ENCODE data around the gene CLK4.

Gene CLK4

DNA sequence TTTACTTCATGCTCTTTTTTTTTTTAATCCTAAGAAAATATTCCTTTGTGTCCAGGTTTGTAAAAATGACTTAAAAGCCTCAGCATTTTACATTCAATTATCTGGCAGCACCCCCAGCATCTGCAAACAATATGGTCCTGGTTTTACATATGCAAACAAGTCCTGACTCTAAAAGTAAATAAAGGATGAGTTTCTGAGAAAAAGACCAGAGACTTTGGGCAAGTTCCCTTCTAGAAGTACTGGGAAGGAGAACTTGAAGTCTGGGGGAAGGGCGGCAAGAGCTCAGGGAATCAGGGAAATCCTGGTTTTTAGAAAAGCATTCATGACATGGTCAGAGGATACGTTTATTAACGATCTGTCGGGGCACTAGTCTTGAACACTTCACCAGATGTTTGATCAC is 62.5 kb downstream of the CLK4 start:
- H3K9ac ChIP-seq (ENCODE audit: low read length), result no peak overlapping the region
- no peaks in the 10 kb centered on the region for H3K4me1 ChIP-seq (ENCODE audit: insufficient read depth, low read length)
- H3K27ac ChIP-seq (ENCODE audit: low read depth, low read length), result no peak overlapping the region
- no peak overlapping the region for H3K4me3 ChIP-seq (ENCODE audit: low read depth in 1 of 2, low read length in 2 of 2)
- no peaks in the 10 kb centered on the region for H3K9me3 ChIP-seq (ENCODE audit: low read length)
- no peaks in the 10 kb centered on the region for H3K36me3 ChIP-seq (ENCODE audit: insufficient read depth, low read length)
- H3K27me3 ChIP-seq (ENCODE audit: control insufficient read depth in 1 of 2, insufficient read depth in 2 of 2, low read length in 2 of 2), result no peaks in the 10 kb centered on the region

DNA sequence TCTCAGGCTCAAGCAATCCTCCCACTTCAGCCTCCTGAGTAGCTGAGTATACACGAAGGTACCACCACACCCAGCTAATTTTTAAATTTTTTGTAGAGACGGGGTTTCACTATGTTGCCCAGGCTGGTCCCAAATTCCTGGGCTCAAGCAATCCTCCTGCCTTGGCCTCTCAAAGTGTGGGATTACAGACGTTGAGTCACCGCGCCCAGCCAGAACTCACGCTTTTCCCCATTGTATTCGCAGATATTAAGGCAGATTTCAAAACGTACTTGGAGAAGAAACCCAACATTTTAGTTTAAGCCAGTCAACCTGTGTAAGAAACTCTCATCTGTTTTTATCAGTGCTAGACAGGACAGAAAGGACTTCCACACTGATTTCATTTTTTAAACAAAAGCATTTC is 63.2 kb downstream of the CLK4 start:
- Histone ChIP-seq H3K27me3 (ENCODE audit: control insufficient read depth in 1 of 2, insufficient read depth in 2 of 2, low read length in 2 of 2) (no peaks in the 10 kb centered on the region), H3K27ac (ENCODE audit: low read depth, low read length) (no peak overlapping the region), H3K4me1 (ENCODE audit: insufficient read depth, low read length) (no peaks in the 10 kb centered on the region), H3K4me3 (ENCODE audit: low read depth in 1 of 2, low read length in 2 of 2) (no peak overlapping the region), H3K36me3 (ENCODE audit: insufficient read depth, low read length) (no peaks in the 10 kb centered on the region), H3K9me3 (ENCODE audit: low read length) (no peaks in the 10 kb centered on the region), H3K9ac (ENCODE audit: low read length) (no peak overlapping the region)

DNA sequence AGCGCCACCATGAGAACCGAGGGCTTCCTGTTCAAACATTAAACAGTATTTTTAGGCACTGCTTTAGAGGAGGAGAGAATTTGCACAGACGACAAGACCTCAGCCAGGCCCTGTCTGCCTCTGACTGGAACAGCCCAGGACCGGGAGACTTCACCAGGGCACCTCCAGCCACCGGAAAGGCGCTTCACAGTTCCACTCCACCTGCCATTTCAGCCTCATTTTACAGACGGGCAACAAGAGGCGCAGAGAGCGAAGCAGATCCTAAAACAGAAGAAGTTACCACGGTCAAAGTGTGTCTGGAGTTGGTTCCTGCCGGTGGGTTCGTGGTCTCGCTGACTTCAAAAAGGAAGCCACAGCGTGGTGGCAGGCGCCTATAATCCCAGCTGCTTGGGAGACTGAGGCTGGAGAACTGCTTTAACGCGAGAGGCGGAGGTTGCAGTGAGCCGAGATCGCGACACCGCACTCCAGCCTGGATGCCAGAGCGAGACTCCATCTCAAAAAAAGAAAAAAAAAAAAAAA is 65.0 kb downstream of the CLK4 start:
- Histone ChIP-seq H3K27me3 (ENCODE audit: control insufficient read depth in 1 of 2, insufficient read depth in 2 of 2, low read length in 2 of 2) (no peaks in the 10 kb centered on the region), H3K9me3 (ENCODE audit: low read length) (no peaks in the 10 kb centered on the region), H3K4me3 (ENCODE audit: low read depth in 1 of 2, low read length in 2 of 2) (no peak overlapping the region), H3K4me1 (ENCODE audit: insufficient read depth, low read length) (no peaks in the 10 kb centered on the region), H3K9ac (ENCODE audit: low read length) (no peak overlapping the region), H3K27ac (ENCODE audit: low read depth, low read length) (no peak overlapping the region), H3K36me3 (ENCODE audit: insufficient read depth, low read length) (no peaks in the 10 kb centered on the region)

DNA sequence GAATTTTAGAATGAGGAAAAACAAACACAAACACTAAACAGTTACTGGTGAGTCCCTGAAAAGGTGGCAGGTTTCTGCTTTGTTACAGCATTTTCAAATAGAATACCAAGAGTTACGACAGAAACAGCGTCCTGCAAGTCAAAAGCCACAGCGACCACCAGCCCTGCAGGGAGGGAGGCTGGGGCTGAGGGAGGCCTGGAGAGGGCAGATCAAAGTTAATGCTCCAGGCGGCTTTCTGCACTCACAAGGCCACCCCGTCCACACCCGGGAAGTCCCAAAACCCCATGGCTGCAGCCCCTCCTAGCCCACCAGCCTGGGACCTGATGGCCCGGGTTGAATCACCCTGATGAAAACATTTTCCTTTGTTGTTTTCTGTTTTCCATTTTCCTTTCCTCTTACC is 65.9 kb downstream of the CLK4 start:
- H3K9me3 ChIP-seq (ENCODE audit: low read length), result no peaks in the 10 kb centered on the region
- H3K27me3 ChIP-seq (ENCODE audit: control insufficient read depth in 1 of 2, insufficient read depth in 2 of 2, low read length in 2 of 2), result no peaks in the 10 kb centered on the region
- H3K4me3 ChIP-seq (ENCODE audit: low read depth in 1 of 2, low read length in 2 of 2), result no peak overlapping the region
- no peak overlapping the region for H3K27ac ChIP-seq (ENCODE audit: low read depth, low read length)
- H3K36me3 ChIP-seq (ENCODE audit: insufficient read depth, low read length), result no peaks in the 10 kb centered on the region
- no peak overlapping the region for H3K9ac ChIP-seq (ENCODE audit: low read length)
- no peaks in the 10 kb centered on the region for H3K4me1 ChIP-seq (ENCODE audit: insufficient read depth, low read length)

DNA sequence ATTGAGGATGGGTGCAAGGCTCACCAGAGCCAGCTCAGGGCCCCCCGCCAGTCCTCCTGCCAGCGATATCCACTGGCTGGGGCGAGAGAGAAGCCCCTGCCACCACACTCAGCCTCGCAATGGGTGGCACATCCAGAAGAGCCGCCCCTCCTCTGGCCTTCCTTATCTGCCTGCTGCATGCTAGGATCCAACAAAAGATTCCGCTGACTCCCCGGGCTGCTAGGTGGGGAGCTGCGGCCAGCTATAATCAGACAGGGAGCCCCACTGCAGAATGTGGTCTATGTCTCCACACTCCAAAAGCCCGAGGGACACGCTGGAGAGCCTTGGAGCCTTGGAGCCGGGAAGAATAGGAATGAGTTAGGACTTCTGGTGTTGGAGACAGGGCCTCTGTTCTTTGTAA is 69.4 kb downstream of the CLK4 start:
- Histone ChIP-seq H3K27ac (ENCODE audit: low read depth, low read length) (no peak overlapping the region), H3K4me3 (ENCODE audit: low read depth in 1 of 2, low read length in 2 of 2) (no peak overlapping the region), H3K36me3 (ENCODE audit: insufficient read depth, low read length) (no peaks in the 10 kb centered on the region), H3K9me3 (ENCODE audit: low read length) (no peaks in the 10 kb centered on the region), H3K4me1 (ENCODE audit: insufficient read depth, low read length) (no peaks in the 10 kb centered on the region), H3K9ac (ENCODE audit: low read length) (no peak overlapping the region), H3K27me3 (ENCODE audit: control insufficient read depth in 1 of 2, insufficient read depth in 2 of 2, low read length in 2 of 2) (no peaks in the 10 kb centered on the region)

DNA sequence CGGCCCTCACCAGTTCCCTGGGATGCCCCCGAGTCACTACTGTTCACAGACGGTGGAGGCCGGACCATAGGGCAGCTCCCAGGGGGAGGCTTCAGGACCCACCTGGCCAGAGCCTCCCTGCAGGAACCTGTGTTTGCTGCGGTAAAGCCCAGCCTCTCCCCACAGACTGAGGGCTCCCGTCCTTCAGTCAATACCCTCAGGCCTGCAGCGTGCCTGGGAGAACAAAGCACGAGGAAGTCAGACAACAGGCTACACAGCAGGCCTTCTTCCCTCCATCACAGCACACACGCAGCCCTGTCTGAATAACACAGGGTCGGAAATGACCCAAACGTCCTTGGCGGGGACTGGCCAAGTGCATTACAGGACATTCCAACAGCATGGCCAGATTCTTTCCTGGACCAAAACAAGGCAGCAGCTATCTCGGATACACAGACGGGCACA is 71.1 kb downstream of the CLK4 start:
- no peaks in the 10 kb centered on the region for H3K36me3 ChIP-seq (ENCODE audit: insufficient read depth, low read length)
- no peaks in the 10 kb centered on the region for H3K4me1 ChIP-seq (ENCODE audit: insufficient read depth, low read length)
- no peak overlapping the region for H3K9ac ChIP-seq (ENCODE audit: low read length)
- no peaks in the 10 kb centered on the region for H3K9me3 ChIP-seq (ENCODE audit: low read length)
- no peaks in the 10 kb centered on the region for H3K27me3 ChIP-seq (ENCODE audit: control insufficient read depth in 1 of 2, insufficient read depth in 2 of 2, low read length in 2 of 2)
- H3K4me3 ChIP-seq (ENCODE audit: low read depth in 1 of 2, low read length in 2 of 2), result no peak overlapping the region
- H3K27ac ChIP-seq (ENCODE audit: low read depth, low read length), result no peak overlapping the region

DNA sequence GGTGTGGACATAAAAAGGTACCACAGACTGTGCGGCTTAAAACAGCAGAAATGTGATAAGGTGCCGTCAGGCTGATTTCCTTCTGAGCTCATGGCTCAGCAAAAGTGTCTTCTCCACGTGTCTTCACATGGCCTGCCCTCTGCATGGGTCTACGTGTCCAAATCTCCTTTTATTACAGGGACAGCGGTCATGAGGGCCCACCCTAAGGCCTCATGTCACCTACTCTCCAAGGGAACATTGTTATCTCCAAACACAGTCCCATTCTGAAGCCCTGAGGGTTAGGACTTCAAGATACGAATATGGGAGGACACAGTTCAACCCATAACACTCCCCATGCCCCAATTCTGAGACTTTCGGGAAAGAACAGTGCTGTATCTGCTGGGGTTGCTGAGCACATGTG is 71.8 kb downstream of the CLK4 start:
- Histone ChIP-seq H3K27me3 (ENCODE audit: control insufficient read depth in 1 of 2, insufficient read depth in 2 of 2, low read length in 2 of 2) (no peaks in the 10 kb centered on the region), H3K4me1 (ENCODE audit: insufficient read depth, low read length) (no peaks in the 10 kb centered on the region), H3K9me3 (ENCODE audit: low read length) (no peaks in the 10 kb centered on the region)

DNA sequence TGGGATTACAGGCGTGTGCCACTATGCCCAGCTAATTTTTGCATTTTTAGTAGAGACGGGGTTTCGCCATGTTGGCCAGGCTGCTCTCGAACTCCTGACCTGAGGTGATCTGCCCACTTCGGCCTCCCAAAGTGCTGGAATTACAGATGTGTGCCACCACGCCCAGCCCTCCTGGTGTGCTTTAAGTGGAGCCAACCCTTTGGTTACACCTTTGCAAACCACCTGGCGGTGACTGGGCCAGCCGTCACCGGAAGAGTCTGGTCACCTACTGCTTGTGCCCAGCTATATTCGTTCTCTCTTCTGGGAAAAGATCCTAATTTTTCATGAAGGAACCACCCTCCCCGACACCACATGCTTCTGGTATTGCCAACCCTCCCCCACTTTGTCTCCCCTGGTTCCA is 72.5 kb downstream of the CLK4 start:
- H3K4me3 ChIP-seq (ENCODE audit: low read depth in 1 of 2, low read length in 2 of 2), result no peak overlapping the region
- no peaks in the 10 kb centered on the region for H3K27me3 ChIP-seq (ENCODE audit: control insufficient read depth in 1 of 2, insufficient read depth in 2 of 2, low read length in 2 of 2)
- no peaks in the 10 kb centered on the region for H3K36me3 ChIP-seq (ENCODE audit: insufficient read depth, low read length)
- H3K27ac ChIP-seq (ENCODE audit: low read depth, low read length), result no peak overlapping the region
- no peaks in the 10 kb centered on the region for H3K4me1 ChIP-seq (ENCODE audit: insufficient read depth, low read length)
- H3K9me3 ChIP-seq (ENCODE audit: low read length), result no peaks in the 10 kb centered on the region
- H3K9ac ChIP-seq (ENCODE audit: low read length), result no peak overlapping the region

More for the DNA sequence above, 71.8 kb downstream of the CLK4 start:
- no peak overlapping the region for H3K9ac ChIP-seq (ENCODE audit: low read length)
- H3K4me3 ChIP-seq (ENCODE audit: low read depth in 1 of 2, low read length in 2 of 2), result no peak overlapping the region
- no peaks in the 10 kb centered on the region for H3K36me3 ChIP-seq (ENCODE audit: insufficient read depth, low read length)
- H3K27ac ChIP-seq (ENCODE audit: low read depth, low read length), result no peak overlapping the region

DNA sequence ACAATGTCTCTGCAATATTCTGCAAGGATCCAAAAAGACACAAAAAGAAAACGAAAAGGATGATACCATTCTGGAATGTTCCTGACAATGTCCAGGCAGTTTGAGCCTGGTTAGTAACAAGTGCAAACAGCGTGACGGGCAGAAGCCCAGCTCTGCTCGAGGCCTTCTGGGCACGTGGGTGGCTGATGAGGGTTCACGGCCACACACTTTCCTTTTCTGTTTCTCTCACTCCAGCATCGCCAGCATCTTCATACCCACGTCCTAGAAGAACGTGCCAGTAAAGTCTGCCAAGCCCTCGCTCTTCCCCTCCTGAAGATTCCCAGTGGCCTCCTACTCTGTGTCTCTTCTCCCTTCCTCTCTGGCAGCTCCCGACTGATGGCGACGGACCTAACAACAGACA is 73.3 kb downstream of the CLK4 start:
- H3K27me3 ChIP-seq (ENCODE audit: control insufficient read depth in 1 of 2, insufficient read depth in 2 of 2, low read length in 2 of 2), result no peaks in the 10 kb centered on the region
- H3K9ac ChIP-seq (ENCODE audit: low read length), result no peak overlapping the region
- no peaks in the 10 kb centered on the region for H3K4me1 ChIP-seq (ENCODE audit: insufficient read depth, low read length)
- H3K27ac ChIP-seq (ENCODE audit: low read depth, low read length), result no peak overlapping the region
- H3K36me3 ChIP-seq (ENCODE audit: insufficient read depth, low read length), result no peaks in the 10 kb centered on the region
- H3K4me3 ChIP-seq (ENCODE audit: low read depth in 1 of 2, low read length in 2 of 2), result no peak overlapping the region
- no peaks in the 10 kb centered on the region for H3K9me3 ChIP-seq (ENCODE audit: low read length)

Data from muscle layer of colon (tissue), 2 donors.